Stimulated activated CD4-positive, alpha-beta T cell treated with anti-CD3 and anti-CD28 coated beads, Interleukin-1b, Interleukin-23, amount 100 ng/mL, for 4 hours (primary cell): ENCODE results near the gene OAS2.

Source experiments
- DNase-seq, 2 donors: peaks; one replicate each; pipeline ENCODE4 v3.0.0-alpha.2; 2020; ENCODE audit warnings: low read depth in 2 of 2

Gene OAS2

GRCh38 chr12:113057565-113058485 is 79.5 kb downstream of the OAS2 start:
- no peak for DNase-seq

- DNase-seq: no peak
Measured at GRCh38 chr12:113058553-113058952, 80.2 kb downstream of the OAS2 start.

- no peak for DNase-seq
Measured at GRCh38 chr12:113059071-113059595, 80.8 kb downstream of the OAS2 start.

- DNase-seq: no peak
Measured at GRCh38 chr12:113060336-113060960, 82.1 kb downstream of the OAS2 start.

DNA sequence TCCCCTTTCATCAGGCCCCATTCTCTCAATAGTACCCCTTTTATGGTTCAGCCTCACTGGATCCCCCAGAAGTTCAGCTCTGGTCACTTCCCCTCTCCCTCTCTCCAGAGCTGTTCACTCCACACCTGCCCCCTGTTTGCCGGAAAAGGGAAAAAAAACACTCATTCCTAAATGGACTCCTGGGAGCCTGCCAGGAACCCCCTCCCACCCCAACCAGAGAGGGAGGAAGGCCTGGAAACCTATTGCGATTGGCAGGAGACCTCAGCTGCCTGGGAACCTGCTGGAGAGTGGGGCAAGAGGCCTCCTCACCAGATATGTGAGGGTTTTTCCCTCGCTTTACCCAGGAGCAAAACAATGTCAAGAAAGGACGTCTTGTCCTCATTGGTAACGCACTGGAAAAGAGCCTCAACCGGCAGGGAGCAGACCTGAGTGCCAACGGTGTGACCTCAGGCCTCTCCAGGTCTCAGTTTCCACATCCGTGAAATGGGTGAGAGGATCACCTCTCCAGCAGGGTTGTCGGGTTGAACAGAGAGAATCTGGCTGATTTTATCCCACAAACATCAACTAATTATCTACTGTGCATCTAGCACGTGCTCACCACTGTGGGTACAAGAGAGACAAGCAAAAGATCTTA is 82.9 kb downstream of the OAS2 start:
- DNase-seq: no peak
